ENCODE data around the gene ADGRE3.

DNA sequence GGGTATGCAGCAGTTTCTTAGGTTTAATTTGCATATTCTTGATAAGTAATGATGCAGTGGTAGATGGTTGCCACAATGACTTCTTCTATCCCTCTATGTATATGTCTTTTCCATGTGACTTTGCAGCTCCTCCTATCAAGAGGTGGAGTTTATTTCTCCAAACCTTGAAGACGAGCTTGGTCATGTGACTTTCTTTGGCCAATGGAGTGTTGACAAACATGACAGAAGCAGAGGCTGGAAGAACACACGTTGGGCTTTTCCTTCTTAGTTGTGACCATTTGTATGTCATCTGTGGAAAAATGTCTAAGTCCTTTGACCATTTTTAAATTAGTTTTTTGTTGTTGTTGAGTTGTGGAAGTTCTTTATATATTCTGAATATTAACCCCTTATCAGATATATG is 47.5 kb upstream of the ADGRE3 start:
- TF ChIP-seq, protein P1, sequence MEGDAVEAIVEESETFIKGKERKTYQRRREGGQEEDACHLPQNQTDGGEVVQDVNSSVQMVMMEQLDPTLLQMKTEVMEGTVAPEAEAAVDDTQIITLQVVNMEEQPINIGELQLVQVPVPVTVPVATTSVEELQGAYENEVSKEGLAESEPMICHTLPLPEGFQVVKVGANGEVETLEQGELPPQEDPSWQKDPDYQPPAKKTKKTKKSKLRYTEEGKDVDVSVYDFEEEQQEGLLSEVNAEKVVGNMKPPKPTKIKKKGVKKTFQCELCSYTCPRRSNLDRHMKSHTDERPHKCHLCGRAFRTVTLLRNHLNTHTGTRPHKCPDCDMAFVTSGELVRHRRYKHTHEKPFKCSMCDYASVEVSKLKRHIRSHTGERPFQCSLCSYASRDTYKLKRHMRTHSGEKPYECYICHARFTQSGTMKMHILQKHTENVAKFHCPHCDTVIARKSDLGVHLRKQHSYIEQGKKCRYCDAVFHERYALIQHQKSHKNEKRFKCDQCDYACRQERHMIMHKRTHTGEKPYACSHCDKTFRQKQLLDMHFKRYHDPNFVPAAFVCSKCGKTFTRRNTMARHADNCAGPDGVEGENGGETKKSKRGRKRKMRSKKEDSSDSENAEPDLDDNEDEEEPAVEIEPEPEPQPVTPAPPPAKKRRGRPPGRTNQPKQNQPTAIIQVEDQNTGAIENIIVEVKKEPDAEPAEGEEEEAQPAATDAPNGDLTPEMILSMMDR (conservative IDR thresholded peaks at IDR 0.05; ENCODE audit: low read length), result no peak
- no peak for TF ChIP-seq EZH2phosphoT487 (IDR thresholded peaks at IDR 0.05; ENCODE audit: borderline replicate concordance, low read depth, low read length)

All from OCI-LY7 (cell line).